OCI-M2 (cell line): ENCODE measurements around the gene CIPC.
A peak's percentile ranks its signal among the peaks of the same experiment; 100 is the strongest.

Source experiments
- DNase-seq: peaks from one replicate; lab custom pipeline; 2025; ENCODE audit not compliant: unreplicated experiment; lab: John Stamatoyannopoulos, UW

Gene CIPC

GRCh38 chr14:77144412-77145115, 46.5 kb downstream of the CIPC start:
- no peak for DNase-seq

DNA sequence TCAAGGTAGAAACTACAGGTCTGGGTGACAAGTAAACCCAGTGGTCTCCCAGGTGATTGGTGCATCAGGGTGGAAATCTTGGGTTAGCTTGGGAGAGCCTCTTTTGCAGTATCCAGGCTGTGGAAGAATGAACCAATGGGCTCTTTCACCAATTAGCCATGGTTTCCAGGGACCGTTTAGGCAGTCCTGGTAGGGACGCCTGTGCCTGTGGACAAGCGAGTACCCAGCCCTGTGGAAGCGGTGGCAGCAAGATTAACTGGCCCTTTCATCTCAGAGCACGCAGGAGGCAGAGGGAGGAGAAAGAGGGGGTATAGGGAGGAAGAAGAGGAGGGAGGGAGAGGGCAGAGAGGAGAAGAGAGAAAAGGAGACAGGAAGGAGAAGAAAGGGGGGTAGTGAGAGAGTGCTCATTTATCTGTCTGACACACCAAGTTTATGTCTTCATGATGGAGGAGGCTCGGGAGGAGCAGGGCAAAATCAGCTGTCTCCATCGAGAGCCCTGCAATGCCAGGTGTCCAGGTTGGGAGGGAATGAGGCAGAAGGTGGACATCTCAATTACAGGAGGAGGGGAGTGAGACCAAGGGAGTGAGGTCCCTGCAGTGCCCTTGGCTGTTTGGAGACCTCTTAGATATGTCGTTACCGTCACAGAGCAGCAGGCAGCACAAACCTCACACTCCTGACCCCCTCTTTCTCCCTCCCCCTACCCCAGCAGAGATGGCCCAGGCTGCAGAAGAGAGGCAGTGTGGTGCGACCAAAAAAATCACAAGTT, 48.1 kb downstream of the CIPC start:
- no peak for DNase-seq

GRCh38 chr14:77148510-77149231, 50.6 kb downstream of the CIPC start:
- DNase-seq = no peak

DNA sequence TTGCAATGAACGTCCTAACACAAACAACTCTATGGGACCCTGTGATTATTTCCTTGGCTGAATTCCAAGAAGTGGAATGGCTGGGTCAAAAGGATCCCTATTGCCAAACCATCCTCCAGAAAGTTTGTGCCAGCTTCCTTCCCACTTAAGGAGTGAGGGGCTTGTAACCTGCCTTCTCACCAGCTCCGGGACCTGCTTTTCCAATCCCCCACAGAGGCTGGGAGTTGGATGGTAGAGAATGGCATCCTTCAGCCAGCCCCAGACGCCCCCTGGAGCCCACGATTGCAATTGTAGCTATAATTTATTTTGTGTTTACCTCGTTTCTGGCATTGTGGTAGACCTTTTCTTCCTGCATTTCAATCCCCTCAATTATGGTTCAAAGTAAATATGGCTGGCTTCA, 53.2 kb downstream of the CIPC start:
- DNase-seq = peak; percentile 53

DNA sequence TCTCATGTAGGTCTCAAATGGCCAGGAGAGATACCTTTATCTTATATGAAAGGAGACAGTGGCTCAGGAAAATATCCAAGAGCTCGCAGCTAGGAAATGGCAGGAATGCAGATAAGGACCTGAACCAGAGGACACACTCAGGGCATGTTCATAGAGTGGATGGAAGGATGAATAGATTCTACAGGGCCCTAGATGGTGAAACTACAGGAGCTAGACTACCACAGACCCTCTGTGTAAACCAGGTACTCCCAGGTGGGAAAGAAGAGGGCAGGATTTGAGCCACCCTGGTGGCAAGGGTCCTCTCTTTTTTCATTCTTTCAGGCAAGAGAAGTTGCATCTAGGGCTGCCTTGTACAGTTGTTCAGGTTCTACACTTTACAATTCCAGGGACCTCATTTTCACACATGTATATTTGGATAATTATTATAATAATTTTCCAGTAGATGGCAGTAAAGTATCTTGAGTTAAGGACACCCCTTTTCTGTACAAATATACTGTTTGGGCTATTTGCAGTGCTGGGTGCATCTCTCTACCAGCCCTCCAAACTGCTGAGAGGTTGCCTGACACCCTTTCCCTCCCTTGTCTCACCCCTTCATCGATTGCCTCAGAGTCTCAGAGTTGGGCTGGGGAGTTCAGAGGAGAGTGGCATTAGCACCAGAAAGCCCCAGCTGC, 54.0 kb downstream of the CIPC start:
- DNase-seq = no peak

DNA sequence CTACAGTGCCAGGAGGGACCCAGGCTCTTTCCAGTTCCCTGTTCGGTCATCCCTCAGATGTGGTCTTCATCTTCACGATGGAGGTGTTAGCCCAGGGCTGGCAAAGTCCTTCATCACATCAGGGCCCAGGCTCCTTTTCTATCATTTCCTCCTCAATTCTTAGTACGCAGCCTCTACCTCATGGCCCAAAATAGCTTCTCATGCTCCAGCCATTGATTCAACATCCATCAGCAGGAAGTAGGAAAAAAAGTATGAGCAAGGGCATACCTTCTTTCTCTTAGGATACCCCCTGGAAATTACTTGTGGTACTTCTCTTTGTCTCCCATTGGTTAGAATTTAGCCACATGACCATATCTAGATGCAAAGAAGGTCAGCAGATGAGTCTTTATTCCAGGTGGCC, 55.7 kb downstream of the CIPC start:
- no peak for DNase-seq

DNA sequence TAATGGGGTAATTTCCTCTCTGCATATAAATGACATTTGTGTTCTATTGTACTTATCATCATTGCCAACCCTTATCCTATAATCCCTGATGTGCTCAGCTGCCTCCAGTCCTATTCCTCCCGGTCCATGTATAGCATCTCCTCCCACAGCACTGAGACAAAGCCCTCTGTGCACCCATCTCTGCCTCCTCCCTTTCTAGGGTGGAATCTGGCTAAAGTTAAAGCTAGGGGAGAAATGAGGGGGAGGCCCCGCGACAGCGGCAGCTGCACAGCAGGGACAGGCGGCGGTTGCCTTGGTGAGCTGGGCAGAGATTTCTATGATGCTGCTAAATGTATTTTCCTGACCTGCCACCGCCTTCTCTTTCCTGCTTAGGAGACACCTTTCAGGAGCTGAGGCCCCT, 56.4 kb downstream of the CIPC start:
- no peak for DNase-seq

DNA sequence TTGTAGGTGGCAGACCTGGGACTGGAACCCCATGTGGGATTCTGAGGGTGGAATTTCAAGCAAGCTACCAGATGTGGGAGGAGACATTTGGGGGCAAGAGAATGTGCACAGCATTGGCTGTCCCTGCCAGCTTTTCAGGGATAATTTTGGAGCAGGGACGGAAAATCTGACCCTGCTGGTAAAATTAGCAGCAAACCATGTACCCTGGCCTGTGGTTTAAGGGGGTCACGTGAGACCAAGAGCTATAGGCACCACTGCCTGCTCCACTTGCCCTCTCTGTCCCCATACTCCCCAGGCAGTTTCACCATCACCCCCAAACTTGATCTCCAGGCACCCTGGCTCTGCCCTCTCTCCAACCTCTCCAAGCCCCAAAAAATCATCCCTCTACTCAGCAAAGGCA, 57.0 kb downstream of the CIPC start:
- DNase-seq = no peak

GRCh38 chr14:77157740-77158139, 59.7 kb downstream of the CIPC start:
- no peak for DNase-seq

DNA sequence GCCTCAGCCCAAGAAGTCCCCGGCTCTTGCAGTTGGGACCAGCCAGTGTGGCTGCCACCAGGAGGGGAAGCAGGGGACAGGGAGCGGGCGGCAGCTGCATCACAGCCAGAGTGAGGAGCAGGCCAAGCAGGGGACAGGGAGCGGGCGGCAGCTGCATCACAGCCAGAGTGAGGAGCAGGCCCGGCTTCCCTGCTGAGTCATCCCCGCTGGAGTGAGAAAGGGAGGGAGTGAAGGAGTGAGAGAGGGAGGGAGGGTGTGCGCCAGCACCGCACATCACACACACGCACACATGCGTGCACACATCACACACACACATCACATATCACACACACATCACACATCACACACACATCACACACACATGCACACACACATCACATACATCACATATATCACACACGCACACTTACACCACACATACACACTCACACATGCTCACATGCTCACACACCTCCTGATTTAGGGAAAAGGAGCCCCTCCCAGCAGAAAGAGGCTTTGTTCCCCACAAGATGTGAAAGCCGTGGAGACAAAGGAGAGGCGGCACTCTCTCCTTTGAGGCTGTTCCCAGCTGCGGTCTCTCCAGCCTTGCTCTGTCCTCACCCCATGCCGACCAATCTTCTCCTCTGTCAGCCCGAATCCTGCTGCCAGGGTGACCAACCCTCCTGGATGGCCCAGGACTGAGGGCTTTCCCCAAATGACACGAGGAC, 60.3 kb downstream of the CIPC start:
- no peak for DNase-seq

- DNase-seq = no peak
Observed at GRCh38 chr14:77158882-77159255, 60.8 kb downstream of the CIPC start.

DNA sequence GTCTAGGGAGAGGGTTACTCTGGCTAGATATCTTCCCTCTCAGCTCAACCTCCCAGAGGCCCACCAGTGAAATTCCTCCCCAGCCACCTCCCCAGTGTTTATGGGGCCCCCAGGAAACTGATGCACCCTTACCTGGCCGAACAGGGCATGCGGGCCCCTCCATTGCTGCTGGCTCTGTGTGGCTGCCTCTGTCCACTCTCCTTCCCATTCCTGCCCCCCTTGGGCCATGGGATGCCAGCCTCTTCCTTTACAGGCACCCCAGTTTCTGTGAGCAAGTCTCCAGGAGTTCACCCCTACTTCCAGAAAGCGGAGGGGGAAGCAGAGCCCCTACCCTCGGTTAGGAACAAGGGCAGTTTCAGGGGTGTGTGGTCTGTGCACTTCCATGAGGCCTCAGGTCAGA, 63.0 kb downstream of the CIPC start:
- no peak for DNase-seq
